IPS DF 19.7 (cell line): ENCODE data around the gene TJP1.
"Not testable (repeated sequence)": the region's sequence is repeated elsewhere in the genome, so short reads cannot be mapped to it uniquely, and the experiment has no call there.

Experiments used
- DNase-seq: peaks from one replicate; pipeline ENCODE4 v3.0.0-alpha.2; 2013; ENCODE audit warnings: low read depth, low spot score

Gene TJP1

DNA sequence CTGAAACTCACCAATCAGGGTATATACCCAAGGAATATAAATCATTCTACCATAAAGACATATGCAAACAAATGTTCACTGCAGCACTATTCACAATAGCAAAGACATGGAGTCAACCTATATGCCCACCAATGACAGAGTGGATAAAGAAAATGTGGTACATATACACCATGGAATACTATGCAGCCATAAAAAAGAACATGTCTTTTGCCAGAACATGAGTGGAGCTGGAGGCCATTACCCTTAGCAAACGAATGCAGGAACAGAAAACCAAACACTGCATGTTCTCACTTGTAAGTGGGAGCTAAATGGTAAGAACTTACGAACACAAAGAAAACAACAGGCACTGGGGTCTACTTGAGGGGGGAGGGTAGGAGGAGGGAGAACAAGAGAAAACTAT is 68.3 kb downstream of the TJP1 start:
- not testable (repeated sequence) for DNase-seq

DNA sequence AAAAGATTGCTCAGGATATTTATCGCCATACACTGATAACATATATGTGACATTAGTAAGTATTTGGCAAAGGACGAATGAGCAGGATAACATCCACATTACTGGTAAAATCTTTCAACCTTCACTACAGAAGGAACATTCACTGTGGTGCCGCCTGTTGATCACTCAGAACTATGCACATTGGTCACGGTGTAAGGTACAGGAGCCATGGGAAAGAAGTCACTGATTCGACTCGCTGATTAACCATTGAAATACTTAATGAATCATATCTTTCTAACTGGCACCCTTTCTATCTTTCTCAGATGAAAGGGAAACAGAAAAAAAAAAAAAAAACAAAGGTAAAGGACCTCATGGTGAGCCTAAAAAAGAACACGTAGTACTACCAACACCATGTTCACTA is 68.8 kb downstream of the TJP1 start:
- DNase-seq = no peak

DNA sequence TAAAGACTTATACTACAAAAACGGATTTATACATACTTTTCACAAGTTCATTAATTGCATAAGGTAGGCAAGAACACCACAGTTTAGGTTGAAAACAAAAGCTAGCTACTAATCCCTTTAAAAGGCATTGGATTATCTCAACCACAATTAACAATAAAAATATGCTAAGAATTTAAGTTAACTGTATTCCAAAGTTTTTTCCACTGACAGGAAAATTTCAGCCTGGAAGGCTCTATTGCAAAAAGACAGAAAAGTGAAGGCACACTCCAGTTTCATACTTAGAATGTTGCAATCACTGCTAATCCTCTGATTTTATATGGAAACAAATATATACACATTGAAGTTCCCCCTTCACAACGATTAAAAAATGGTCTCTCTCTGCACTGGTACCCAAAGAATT is 71.5 kb downstream of the TJP1 start:
- no peak for DNase-seq

DNA sequence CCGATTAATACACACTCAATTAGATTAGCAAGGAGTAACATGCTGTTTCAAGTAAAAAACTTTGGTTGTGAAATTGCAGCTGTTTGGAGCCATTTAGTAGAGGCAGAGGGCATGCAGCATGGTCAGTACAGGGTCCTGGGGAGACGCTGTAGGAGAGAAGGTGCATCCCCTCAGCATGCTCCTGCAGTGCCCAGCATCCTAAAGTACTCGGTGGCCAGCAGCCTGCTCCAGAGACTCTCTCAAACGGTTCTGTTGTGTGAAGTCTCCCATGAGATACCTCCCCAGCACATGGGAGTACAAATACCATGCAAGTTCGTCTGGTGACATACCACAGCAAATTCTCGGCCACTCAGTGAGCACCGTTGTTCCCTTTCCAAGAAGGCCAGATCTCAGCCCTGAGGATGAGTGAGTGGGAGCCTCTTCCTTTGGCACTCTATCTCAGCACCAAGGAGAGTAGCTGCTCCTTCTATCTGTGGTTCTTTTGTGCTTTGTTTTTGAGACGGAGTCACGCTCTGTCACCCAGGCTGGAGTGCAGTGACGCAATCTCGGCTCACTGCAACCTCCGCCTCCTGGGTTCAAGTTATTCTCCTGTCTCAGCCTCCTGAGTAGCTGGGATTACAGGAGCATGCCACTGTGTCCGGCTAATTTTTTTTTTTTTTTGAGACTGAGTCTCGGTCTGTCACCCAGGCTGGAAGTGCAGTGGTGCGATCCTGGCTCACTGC is 72.7 kb downstream of the TJP1 start:
- DNase-seq = no peak

DNA sequence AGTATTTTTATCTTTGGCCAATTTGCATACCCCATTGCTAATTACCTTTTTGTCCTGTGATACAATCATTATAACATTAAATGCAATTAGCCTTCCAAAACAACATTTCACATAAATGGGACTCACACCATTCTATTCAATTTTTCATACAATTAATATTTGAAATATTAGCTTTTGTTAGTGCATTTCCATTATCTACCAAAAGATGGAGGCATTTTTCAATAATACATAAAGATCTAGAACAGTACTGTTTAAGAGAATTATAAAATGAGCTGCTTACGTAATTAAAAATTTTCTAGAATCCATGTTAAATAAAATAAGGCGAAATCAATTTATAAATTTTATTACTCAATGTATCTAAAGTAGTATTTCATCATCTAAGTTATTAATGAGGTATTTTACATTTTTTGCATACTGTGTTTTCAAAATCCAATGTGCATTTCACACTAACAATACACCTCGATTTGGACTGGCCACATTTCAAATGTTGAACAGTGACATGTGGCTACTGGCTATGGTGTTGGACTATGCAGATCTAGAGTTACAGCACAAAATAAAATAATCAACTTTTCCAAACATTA is 74.3 kb downstream of the TJP1 start:
- no peak for DNase-seq

DNA sequence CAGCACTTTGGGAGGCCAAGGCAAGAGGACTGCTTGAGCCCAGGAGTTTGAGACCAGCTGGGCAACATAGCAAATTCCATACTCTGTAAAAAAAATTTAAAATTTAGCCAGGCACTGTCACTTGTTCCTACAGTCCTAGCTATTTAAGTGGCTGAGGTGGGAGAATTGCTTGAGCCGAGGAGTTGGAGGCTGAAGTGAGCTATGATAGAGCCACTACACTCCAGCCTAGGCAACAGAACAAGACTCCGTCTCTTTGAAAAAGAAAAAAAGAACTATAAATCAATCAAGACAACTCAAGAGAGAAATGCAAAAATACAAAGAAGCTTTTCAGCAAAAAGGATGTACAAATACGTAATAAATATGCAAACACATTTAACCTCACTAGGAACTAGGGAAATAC is 78.8 kb downstream of the TJP1 start:
- DNase-seq = no peak

DNA sequence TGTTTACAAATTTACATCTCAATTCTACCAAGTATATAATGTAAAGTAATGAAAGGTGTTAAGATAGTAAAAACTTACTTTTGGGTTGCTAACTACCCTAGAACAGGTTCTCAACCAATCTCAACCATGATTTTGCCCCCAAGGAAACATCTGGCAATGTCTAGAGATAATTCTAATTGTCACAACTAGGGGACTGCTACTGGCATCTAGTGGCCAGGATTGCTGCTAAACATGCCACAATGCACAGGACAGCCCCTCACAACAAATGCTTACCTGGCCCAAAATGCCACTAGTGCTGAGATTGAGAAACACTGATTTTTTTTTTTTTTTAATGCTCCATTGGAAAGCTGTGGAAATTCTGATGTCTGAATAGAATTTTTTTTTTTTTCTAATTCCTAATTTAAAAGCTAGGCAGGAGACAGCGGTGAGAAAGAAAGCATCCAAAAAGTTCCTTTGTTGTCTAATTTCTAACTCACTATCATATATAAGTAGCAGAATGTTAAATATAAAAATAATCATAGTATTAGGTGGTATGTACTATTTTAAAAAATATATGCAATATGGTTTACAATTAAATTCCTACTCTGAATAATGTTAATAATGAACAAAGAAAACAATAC is 81.5 kb downstream of the TJP1 start:
- DNase-seq = no peak

DNA sequence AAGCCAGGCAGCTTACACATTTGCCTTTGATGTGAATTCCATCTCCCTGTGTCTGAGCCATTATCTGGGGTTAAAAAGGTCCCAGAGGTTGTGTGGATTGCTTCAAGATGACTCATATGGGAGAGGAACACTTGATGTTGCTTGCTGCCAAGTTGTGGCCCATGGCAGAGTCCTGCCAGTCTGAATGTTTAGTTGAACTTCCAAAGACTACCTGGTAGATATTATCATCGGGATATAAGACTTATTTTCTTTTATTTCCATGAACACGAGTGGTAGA is 85.6 kb downstream of the TJP1 start:
- DNase-seq = no peak

DNA sequence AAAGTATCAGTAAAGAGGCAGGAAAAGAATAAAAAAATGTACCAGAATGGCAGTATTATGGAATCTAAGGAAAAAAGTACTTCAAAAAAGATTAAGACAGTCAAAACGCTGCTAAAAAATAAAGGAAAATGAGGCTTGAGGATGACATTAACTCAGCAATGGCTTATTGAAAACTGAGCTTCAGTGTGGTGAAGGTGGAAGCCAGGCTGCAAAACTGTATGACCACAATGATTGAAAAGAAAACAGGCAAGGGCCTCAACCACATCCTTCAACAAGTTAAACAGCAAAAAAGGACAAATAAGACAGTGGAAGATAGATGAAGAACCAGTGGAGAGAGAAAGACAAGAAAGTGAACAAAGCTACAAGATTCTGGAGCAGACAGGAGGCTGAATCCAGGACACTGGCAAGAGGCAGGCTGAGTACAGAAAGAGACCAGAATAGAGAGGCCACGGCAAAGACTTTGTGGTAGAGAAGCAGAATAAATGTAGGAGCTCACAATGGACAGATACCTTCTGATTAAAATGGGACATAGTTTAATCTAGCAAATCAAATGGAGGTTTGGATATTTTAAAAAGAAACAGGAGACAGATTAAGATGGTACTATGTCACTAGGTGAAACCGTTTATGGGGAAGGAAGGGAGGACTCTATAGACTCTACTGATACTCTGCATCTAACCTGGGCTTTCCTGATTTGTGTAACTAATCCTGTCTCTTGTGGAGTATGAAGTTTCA is 86.1 kb downstream of the TJP1 start:
- no peak for DNase-seq

DNA sequence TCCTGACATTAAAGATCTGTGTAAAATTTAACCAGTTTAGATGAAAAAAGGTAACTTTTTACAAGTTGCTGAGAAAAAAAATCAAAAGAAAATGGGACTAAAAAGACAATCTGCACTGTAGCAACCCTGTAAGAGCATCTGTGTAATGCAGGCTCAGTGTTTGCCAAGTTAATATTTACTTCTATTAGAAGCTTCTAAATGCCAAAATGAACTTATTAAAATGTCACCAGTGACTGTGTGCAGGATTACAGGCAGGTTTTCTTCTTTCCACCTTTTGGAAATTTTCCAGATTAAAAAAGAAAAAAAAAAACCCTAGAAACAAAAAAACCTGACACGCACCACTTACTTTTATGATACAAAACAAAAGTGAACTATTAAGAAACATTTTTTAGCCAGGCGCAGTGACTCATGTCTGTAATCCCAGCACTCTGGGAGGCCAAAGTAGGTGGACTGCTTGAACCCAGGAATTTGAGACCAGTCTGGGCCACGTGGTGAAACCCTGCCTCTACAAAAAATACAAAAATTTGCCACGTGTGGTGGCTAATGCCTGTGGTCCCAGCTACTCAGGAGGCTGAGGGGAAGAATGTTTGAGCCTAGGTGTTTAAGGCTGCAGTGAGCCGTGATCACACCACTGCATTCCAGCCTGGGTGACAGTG is 87.2 kb downstream of the TJP1 start:
- DNase-seq = no peak

DNA sequence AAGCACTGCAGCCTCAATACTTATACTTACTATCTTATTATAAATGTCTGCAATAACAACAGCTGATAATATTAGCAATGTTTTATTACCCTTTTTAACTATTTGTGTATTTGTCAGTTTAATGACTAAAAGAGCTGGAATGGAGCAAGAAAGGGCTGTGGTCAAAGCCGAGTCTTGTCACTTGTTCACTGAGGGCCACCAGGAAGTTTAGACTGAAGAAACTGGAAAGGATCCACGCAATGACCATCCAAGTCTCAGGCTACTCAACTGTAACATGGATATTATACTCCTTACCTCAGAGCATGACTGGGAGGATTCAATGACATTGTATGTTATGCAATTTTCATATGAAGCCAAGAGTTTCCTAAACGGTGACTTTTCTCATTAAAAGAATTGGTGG is 90.4 kb downstream of the TJP1 start:
- DNase-seq = no peak

DNA sequence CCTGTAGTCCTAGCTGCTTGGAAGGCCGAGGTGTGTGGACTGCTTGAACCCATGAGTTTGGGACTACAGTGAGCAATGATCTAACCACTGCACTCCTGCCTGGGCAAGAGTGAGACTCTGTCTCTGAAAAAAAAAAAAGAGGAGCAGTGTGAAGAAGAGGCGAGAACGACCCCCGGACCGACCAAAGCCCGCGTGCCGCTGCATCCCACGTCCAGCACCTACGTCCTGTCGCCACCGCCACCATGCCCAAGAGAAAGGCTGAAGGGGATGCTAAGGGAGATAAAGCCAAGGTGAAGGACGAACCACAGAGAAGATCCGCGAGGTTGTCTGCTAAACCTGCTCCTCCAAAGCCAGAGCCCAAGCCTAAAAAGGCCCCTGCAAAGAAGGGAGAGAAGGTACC is 91.8 kb downstream of the TJP1 start:
- not testable (repeated sequence) for DNase-seq

DNA sequence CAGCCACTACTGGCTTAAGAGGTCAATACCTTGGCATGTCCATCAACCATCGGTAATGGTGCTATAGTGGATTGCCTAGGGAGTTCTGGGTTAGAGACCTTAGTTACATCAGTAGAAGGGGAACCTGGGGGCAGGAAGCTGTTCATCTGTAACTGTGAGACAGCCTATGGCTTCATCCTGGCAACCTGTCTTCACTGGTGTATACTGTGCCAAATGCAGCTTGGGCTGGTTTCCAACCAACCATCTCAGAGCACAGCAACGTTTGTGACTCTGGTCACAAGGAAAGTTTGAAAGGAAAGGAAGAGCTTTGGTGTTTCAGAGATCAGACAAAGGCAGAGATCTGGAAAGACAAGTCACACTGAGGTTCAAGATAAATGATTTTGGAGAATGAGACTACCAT is 93.8 kb downstream of the TJP1 start:
- no peak for DNase-seq

DNA sequence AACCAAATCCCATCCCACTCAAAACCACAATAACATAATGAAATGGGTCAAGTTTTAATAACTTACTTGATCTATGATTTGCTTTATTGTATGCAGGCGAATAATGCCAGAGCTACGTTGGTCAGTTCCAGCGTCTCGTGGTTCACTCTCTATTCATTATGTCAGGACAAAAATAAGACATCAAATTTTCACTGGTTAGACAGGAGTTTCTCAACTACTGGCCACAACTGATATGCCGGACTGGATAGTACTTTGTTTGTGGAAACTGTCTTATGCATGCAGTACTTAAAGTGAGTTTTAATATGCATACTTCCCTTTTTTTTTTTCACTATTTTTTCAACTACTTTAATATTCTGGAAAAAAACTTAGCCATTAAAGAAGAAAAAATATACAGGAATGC is 94.4 kb downstream of the TJP1 start:
- DNase-seq = no peak

DNA sequence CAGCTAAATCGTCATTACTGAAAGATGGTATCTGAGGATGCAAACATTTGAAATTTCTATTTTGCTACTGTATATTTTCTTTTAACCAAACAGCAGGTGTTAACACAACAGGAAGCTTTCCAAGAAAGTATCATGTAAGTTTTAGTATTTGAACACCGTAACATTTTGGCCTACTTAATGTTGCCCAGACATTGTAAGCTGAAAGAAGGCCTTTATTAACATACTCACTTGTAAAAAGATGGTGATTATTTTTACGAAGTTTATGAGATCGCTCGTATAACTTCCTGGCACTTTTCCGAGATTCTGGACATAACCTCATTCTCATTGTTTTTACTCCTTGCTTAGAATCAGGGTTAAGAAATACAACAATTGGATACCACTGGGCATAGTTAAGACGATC is 95.7 kb downstream of the TJP1 start:
- no peak for DNase-seq

DNA sequence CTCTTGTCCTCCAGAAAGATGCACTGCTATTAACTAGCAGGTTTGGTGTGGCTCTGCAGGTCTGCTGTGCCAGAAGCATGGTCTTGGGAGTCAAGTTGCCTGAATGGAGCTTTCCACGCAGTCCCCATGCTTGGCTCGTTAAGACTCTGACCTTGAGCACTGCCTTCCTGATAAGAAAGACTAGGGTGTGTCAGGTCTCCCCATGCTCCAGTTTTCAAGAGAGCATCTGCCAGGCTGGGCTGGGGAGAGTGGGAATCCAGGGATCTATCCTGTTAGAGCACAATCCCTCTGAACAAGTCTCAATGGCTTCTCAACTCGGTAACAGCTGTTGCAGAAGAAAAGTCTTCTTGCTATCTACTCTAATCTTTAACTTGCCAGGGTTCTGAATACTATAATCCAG is 98.2 kb downstream of the TJP1 start:
- no peak for DNase-seq

DNA sequence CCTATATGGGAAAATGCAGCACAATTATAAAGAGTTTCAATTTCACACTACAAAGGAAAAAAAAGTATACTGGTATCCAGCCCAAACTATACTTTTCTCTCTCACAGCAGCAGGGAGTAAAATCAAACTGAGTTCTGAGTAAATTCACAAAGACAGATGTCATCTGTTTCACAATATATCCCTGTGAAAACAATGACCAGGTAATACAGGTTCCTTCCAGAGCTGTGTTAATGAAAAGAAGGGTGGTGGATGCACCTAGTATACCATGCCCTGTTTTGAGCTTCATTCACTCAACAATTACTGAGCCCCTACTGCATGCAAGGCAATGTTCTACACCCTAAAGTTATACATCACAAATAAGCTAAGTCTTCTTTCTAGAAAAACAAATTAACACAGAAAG is 108.5 kb downstream of the TJP1 start:
- DNase-seq = no peak

DNA sequence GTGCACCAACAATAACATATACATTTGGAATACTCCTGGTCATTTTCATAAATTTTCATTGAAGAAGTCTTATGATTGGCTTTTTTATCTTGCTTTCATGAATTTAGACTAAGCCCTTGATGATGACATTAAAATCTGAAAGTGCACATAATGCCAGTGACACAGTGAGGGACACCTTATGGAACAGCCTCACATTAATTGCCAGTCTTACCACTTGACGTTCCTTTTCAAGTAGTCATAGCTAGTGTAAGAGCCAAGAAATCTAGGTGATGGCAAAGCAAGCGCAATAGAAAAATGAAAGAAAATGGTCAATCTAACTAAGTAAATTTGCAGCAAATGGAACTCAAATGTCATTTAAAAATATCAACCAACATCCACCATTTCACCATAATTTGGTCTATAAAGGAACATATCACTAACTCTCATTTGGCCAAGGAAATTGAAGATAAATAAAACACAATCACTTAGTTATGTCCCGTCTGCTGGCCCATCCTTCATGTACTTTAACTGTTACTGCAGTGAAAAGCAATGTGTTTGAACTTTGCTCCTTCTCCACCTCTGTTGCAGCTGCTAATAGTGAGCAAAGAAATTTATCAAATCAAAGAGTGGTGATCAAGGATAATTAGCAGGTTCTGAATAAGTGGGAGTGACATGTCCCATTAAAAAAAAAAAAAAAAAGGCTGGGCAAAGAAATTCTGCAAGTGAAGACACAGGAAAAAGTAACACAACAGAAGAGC is 110.0 kb downstream of the TJP1 start:
- DNase-seq = no peak

DNA sequence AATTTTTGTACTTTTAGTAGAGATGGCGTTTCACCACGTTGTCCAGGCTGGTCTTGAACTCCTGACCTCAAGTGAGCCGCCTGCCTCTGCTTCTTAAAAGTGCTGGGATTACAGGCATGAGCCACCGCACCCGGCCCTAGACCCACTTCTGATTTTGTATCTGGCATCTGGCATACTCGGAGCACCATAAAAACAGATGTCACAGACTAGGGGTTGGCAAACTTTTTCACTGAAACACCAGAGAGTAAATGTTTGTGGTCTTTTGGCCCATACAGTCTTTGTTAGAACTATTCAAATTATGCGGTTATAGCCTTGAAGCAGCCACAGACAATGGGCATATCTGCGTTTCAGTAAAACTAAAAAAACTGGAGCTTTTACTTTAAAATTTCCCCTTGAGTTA is 110.7 kb downstream of the TJP1 start:
- no peak for DNase-seq

DNA sequence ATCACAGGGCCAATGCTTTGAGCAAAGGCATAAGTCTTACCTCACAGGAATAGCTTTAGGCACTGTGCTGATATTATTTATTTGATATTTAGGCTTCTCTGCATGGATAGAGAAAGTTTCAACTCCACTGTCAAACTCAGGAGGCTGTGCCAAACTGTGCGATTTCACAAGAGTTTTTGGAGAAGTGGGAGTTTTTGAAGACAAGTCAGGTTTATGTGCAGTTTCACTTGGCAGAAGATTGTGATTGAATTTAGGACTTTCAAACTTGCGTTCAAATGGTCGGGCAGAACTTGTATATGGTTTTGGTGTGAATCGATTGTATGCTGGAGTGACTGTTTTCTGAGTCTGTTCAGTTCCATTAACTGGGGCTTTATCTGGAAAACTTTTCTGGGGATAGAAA is 113.7 kb downstream of the TJP1 start:
- DNase-seq = no peak

DNA sequence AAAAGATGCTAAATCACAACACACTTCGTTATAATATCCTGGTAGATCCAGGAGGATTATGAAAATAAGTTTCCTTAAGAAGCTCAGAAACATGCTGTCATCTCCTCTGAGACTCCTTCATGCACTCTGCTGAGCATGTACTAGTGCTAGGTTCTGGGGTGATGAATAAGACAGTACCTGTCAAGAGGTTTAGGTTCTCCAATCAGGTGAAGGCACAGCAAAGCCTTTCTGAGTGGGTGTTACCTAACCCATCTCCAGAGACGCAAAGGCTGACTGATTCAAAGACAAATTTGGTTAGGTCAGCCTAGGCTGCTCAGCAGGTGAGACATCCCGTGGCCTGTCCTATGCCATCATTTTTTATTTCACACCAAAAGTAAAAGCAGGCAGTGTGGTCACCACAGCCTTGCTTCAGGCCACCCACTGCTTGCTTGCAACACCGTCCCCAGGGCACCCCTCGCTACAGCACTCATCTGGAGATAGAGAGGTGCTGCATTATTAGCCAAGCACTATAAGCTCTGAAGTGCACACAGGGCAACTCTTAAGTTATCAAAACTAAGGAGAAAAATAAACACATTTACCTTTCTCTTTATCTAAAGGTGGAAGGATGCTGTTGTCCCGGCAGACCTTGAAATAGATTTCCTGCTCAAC is 117.2 kb downstream of the TJP1 start:
- DNase-seq = no peak
